Embryonic facial prominence (tissue), 1 donor: ENCODE results near the gene RXRA.

Experiments used
- DNase-seq: peaks from one replicate; pipeline ENCODE4 v3.0.0-alpha.2; 2016; ENCODE audit errors: extremely low spot score

Gene RXRA

GRCh38 chr9:134381671-134382516, 55.6 kb downstream of the RXRA start:
- no peak for DNase-seq

DNA sequence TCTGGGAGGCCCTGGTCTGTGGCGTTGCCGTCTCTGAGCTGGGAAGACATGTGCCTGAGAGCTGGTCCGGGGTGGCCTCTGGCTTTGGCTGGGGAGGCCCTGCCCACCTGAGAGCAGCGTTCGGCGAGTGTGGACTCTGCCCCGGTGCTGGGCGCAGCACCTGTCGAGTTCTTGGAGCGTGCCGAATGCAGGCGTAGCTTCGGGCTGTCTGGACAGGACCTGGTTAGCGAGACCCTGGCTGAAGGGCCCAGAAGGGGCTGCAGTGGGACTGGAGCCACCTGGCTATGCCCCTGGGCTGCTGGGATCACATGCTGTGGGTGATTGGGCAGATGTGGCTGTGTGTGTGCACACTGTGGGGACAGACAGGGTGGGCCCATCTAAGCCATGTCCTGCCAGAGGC, 56.5 kb downstream of the RXRA start:
- DNase-seq = no peak

GRCh38 chr9:134383148-134383547, 56.9 kb downstream of the RXRA start:
- no peak for DNase-seq

DNA sequence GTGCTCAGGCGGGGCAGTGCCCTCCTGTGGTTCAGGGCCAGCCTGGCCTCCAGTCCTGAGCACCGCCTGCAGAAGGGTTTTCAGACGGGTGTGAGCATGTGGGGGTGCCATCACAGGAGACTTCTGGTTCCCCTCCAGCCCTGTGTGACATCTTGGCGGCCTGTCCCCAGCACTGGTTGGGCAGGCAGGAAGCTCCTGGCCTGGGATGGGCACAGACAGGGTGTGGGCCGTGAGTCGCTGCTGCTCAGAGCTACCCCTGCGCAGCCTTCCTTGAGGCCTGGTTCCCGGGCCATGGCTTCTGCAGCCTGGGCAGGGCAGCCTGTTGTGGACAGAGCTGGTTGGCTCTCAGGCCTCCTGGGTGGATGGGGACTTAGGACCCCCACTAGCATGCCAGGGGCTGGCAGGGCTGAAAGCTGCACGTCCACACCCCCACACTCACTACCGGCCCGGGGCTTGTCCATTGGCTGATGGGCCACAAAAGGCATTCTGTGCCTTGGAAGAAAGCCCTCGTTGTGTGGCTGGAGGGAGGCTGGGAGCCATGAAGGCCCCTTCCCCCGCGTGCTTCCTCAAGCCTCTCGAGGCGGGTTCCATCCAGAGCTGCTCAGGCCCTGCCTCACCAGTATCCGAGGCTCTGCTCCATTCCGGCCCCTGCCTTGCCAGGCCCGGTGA, 58.7 kb downstream of the RXRA start:
- DNase-seq = no peak

DNA sequence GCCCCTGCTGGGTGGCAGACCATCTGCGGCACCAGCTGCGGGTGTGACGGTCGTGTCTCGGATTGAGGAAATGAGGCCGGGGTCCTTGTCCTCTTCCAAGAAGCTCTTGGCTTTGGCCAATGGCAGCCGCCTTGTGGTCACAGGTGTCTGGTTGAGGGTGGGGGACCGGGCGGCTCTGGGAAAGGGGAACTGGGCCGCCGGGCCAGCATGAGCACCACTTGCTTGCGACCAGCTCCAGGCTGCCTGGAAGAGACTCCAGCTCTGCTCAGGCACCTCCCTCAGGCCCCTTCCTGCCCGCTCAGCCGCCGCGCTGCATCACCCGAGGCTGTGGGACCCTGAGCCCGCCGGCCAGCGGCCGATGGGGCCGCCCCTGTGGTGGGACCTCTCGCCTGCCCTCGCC, 59.7 kb downstream of the RXRA start:
- no peak for DNase-seq

GRCh38 chr9:134386951-134387831, 60.9 kb downstream of the RXRA start:
- no peak for DNase-seq

DNA sequence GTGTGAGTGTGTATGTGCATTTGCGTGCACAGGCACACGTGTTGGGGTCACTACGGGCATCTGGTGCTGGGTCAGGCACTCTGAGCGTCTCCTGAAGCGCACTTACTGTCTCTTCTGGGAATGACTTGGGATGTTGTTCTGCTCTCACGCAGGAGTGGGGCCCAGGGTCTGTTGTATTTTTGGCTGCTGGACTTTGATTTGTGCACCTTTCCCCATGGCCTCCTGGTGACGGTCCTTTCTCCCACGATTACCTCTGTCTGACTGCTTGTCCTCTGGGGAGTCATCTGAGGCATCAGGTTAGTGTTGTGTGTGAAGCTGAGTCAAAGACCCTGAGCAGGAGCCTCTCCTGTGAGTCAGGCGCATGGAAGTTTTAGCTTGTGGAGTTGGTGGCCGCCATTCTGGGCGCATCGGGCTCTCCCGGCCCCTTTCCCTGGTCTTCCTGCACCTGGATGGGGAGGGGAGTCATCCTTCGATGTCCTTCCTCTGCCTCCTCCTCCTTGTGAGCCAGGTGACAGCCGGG, 62.1 kb downstream of the RXRA start:
- DNase-seq = no peak

GRCh38 chr9:134388976-134389375, 62.7 kb downstream of the RXRA start:
- no peak for DNase-seq

- DNase-seq = no peak
These were observed 63.4 kb downstream of the RXRA start for GRCh38 chr9:134389642-134390041.

DNA sequence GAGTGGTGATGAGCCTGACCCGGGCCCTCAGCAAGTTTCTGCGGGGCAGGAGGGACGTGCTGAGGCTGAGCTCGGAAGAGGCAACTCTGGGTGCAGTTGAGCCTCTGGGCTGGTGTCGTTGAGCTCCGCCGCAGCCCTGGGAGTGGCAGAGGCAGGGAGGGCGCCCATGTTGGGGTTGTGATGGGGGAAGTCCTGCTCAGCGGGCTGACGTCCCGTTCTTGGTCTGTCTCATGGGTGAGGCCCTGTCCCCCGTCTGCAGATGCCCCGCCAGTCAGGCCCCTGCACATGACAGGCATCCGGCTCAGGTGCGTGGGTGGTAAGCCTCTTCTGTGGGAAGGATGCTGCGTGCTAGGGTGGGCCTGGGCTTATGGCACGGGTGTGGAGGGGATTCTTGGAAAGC, 64.3 kb downstream of the RXRA start:
- DNase-seq = no peak

- DNase-seq = no peak
These were observed 64.7 kb downstream of the RXRA start for GRCh38 chr9:134390947-134391318.

GRCh38 chr9:134391319-134392231, 65.3 kb downstream of the RXRA start:
- no peak for DNase-seq

GRCh38 chr9:134392900-134393299, 66.6 kb downstream of the RXRA start:
- no peak for DNase-seq

DNA sequence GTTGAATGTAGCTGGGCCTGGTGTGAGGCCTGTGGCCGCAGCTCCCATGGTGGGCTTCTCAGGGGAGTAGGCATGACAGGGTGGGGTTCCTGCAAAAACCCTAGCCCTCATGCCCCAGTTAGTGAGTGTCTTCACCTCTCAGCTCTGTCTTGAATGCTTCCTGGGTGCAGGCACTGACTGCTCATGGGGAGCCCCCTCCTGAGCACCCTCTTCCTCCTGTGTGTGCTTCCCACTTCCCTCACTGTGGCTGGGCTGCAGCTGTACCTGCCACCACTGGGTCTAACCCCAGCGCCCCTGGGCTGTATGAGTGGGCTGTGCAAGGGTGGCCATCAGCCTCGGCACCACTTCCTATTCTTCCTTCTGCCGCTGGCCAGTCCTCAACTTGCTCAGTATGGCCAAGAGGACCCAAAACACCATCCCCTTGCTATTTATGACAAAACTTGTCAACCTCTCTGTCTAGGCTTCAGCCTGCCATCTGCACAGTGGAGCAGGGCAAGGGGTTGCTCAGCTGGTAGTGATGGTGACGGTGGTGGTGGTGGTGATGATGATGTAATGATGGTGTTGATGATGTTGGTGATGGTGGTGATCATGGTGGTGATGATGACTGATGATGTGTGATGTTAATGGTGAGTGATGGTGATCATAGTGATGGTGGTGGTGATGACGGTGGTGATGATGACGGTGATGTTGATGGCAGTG, 67.5 kb downstream of the RXRA start:
- DNase-seq = no peak

DNA sequence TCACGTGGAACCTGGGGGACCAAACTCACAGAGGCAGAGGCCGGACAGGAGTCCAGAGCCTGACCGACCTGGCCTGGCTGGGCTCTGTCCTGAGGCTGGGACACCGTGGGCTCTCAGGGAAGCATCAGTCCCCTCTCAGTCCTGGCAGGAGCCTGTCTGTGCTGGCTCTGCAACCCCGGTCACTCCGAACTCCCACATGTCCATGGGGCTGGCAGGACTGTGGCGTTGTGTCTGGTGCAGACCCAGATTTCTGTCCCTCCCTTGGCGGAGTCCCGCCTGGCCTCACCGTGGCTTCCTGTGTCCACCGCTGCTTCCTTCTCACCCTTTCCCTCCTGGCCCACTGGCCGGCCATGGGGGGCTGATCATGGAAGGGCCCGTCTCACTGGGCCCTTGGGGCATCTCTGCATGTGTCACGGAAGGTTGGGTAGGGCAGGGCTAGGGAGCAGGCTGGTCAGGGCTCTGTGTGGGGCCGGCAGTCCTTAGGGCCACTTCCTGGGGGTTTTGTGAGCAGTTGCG, 68.8 kb downstream of the RXRA start:
- no peak for DNase-seq

GRCh38 chr9:134395737-134396257, 69.5 kb downstream of the RXRA start:
- DNase-seq = no peak

DNA sequence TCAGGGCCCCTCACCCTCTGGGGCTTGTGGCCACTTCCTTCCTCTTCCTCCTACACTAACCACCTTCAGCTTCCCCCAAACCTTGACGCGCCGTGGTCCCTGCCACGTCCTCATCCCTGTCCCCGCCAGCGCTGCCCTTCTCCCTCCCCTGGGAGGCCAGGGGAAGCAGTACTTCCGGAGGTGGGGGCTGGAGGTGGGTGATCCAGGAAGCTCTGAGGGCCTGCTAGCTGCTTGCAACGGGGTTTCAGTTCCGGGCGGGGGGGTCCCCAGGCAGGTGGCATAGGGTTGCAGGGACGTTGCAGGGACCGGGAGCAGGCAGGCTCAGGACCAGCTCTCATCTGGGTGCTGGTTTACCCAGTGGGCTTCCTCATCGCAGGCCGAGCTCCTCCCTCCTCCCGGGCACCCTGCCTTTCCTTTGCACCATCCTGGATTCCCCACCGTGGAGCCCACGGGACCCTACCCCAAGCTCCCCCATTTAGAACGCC, 70.0 kb downstream of the RXRA start:
- DNase-seq = no peak

DNA sequence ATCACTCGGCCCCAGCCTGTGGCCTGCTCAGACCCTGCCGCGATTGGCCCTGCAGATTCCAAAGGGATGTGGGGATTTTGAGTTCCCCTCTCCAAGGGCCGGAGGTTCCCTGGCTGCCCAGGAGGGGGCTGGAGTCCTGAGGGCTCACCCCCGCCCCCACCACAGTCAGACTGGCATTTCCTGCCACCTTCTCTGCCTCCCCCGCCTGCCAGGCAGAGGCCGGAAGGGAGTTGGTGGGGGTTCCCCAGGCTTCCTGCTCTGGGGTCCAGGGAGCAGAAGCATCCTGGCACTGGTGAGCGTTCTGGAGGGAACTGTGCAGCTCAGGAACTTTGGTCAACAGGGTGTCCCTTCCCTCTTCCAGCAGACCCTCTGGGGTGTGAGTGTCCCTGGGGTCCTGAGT, 70.6 kb downstream of the RXRA start:
- DNase-seq = no peak

- no peak for DNase-seq
These were observed 72.5 kb downstream of the RXRA start for GRCh38 chr9:134398756-134399155.
